Right lobe of liver (tissue), 4 donors: ENCODE measurements around the gene KLHL24.
"Not testable (repeated sequence)": the region's sequence is repeated elsewhere in the genome, so short reads cannot be mapped to it uniquely, and the experiment has no call there.

Source experiments
- CTCF ChIP-seq, 4 donors: fragments of 200-600 bp in 3 of 4; fragments of 450-650 bp in 1 of 4; IDR thresholded peaks; one replicate each; pipeline versions ENCODE4 v1.5.1 to v1.8.0; 2016 to 2022; ENCODE audit warnings: antibody characterized with exemption in 4 of 4, mild to moderate bottlenecking in 2 of 4
- POLR2A ChIP-seq: fragments of 450-650 bp; IDR thresholded peaks from one replicate; pipeline ENCODE4 v1.6.1; 2017; ENCODE audit warnings: antibody characterized with exemption, mild to moderate bottlenecking
- donor health status: DM: no; HTN: no; CAD: no.
- donor health status: DM: no; HTN: no; CAD: no.
- donor health status: DM: no; HTN: yes; CAD: no.

- TF ChIP-seq CTCF (IDR thresholded peaks at IDR 0.05); POLR2A: not testable (repeated sequence)
Observed at GRCh38 chr3:183622473-183622872, 12.9 kb upstream of the KLHL24 start.
